PFSK-1 (cell line): ENCODE measurements around the gene IRX2.

ENCODE experiments used
- FOXP2 ChIP-seq: optimal IDR thresholded peaks from 2 replicates; pipeline ENCODE3; 2011; ENCODE audit warnings: borderline replicate concordance, control low read depth, inconsistent platforms; ENCODE audit not compliant: insufficient read depth; ENCODE audit errors: extremely low read length, extremely low read depth
- POLR2AphosphoS5 ChIP-seq: IDR thresholded peaks from 2 replicates; pipeline ENCODE4 v1.6.1; 2012; ENCODE audit warnings: low read depth, mild to moderate bottlenecking, control low read depth, low read length, moderate library complexity
- SIN3A ChIP-seq: IDR thresholded peaks from 2 replicates; pipeline ENCODE4 v1.6.1; 2012; ENCODE audit warnings: mild to moderate bottlenecking, low read length, moderate library complexity, borderline replicate concordance; ENCODE audit not compliant: insufficient read depth
- TAF1 ChIP-seq: IDR thresholded peaks from 2 replicates; pipeline ENCODE4 v1.6.1; 2012; ENCODE audit warnings: low read length, control low read depth, borderline replicate concordance; ENCODE audit not compliant: insufficient read depth
- TF ChIP-seq, protein P1 (sequence below), 2 experiments: IDR thresholded peaks; 2 replicates each; pipeline versions ENCODE4 v1.6.1 to v1.8.0; 2011 to 2012; ENCODE audit warnings: low read depth in 2 of 2, low read length in 2 of 2, control low read depth in 1 of 2, inconsistent platforms in 1 of 2, mild to moderate bottlenecking in 1 of 2, moderate library complexity in 1 of 2; ENCODE audit not compliant: insufficient read depth in 1 of 2

Gene IRX2

DNA sequence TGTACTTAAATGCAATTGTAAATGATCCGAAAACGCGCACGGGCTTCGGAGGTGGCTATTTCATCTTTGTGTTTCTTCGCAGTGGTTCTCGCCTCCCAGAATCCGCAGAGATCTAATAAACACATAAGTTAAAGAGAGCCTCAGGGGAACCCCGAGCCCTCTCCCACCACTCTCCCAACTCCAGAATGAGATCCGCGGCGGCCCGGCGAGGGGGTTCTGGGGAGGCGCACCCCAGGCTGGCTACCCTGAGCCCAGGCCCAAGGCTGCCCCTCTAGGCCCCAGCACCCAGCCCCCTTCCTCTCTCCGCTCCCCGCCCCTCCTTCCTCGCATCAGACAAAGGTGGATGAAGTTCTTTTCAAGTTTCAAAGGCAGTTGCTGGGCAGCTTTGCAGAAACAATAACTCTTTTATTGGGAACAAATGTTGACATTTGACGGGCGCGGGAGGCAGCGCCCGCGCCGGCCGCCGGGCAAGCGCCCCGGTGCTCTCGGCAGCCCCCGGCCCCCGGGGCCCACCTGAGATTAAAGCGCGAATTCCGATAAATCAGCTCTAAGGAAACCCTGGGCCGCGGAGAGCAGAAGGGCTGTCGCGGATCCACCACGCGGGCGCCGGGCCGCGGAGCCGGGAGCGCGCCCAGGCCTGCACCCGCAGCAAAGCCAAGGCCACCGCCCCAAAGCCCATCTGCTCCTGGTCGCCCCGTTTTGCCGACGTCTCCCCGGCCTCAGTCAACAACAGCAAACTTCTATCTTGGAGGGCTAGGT, 8.4 kb downstream of the IRX2 start:
- TF ChIP-seq POLR2AphosphoS5 (no peak), TAF1 (no peak), SIN3A (no peak), FOXP2 (no peak)
- TF ChIP-seq, protein P1, sequence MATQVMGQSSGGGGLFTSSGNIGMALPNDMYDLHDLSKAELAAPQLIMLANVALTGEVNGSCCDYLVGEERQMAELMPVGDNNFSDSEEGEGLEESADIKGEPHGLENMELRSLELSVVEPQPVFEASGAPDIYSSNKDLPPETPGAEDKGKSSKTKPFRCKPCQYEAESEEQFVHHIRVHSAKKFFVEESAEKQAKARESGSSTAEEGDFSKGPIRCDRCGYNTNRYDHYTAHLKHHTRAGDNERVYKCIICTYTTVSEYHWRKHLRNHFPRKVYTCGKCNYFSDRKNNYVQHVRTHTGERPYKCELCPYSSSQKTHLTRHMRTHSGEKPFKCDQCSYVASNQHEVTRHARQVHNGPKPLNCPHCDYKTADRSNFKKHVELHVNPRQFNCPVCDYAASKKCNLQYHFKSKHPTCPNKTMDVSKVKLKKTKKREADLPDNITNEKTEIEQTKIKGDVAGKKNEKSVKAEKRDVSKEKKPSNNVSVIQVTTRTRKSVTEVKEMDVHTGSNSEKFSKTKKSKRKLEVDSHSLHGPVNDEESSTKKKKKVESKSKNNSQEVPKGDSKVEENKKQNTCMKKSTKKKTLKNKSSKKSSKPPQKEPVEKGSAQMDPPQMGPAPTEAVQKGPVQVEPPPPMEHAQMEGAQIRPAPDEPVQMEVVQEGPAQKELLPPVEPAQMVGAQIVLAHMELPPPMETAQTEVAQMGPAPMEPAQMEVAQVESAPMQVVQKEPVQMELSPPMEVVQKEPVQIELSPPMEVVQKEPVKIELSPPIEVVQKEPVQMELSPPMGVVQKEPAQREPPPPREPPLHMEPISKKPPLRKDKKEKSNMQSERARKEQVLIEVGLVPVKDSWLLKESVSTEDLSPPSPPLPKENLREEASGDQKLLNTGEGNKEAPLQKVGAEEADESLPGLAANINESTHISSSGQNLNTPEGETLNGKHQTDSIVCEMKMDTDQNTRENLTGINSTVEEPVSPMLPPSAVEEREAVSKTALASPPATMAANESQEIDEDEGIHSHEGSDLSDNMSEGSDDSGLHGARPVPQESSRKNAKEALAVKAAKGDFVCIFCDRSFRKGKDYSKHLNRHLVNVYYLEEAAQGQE (IDR thresholded peaks at IDR 0.05; ENCODE audit: insufficient read depth in 1 of 2, low read depth in 2 of 2, low read length in 2 of 2): no peak

DNA sequence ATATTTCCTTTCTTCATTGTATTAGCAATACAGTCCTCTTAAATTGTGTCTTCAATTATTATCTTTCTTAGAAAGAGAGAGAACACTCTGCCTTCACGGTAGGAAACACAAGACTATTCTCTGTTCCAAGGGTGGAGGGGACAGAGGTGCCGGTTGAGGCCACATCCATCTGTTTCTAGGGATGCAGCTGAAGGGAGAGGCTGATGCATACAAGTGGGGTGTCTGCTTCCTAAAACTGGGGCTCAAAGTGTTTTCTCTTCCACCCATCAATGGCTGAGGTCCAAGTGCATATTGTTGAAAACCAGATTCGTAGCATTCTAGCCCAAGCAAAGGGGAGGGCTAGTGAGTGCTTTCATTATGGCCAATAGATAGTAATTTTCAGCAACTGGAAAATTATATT, 9.5 kb downstream of the IRX2 start:
- TF ChIP-seq SIN3A: no peak
- TF ChIP-seq, protein P1 (IDR thresholded peaks at IDR 0.05; ENCODE audit: insufficient read depth in 1 of 2, low read depth in 2 of 2, low read length in 2 of 2): no peak
- TF ChIP-seq FOXP2: no peak
- TF ChIP-seq POLR2AphosphoS5: no peak
- no peak for TF ChIP-seq TAF1

DNA sequence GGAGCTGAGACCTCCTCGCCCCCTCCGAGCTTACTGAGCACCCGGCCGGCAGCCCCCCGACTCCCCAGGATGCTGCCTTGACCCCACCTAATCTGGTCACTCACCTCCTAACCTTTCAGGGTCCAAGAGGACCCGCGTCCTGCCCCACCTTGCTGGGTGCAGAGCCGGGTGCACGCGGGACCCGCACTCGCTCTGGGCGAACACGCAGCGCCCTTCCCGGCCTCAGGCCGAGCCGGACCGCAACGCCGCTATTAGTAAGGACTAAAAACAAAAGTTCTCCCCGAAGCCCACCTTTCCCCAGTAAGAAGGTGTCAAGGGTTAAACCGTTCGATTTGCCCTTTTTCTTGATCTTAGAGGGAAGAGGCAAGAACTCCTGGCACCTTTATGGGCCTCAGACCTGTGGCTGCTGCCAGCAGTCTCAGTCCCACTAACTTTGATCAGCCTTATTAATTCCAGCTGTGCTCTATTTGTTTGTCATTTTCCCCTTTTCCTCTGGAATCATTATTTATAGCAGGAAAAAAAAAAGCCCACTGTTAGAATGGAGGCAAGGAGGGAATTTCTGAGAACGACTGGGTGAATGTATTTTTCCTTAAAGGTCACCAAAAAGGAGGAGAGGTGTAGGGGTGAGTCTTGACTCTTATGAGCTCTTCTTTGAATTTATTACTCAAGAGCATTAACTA, 10.5 kb downstream of the IRX2 start:
- TF ChIP-seq, protein P1 (IDR thresholded peaks at IDR 0.05; ENCODE audit: insufficient read depth in 1 of 2, low read depth in 2 of 2, low read length in 2 of 2): no peak
- TF ChIP-seq TAF1: no peak
- no peak for TF ChIP-seq FOXP2
- TF ChIP-seq SIN3A: no peak
- no peak; the same call in 1 of the 2 replicates for TF ChIP-seq POLR2AphosphoS5

DNA sequence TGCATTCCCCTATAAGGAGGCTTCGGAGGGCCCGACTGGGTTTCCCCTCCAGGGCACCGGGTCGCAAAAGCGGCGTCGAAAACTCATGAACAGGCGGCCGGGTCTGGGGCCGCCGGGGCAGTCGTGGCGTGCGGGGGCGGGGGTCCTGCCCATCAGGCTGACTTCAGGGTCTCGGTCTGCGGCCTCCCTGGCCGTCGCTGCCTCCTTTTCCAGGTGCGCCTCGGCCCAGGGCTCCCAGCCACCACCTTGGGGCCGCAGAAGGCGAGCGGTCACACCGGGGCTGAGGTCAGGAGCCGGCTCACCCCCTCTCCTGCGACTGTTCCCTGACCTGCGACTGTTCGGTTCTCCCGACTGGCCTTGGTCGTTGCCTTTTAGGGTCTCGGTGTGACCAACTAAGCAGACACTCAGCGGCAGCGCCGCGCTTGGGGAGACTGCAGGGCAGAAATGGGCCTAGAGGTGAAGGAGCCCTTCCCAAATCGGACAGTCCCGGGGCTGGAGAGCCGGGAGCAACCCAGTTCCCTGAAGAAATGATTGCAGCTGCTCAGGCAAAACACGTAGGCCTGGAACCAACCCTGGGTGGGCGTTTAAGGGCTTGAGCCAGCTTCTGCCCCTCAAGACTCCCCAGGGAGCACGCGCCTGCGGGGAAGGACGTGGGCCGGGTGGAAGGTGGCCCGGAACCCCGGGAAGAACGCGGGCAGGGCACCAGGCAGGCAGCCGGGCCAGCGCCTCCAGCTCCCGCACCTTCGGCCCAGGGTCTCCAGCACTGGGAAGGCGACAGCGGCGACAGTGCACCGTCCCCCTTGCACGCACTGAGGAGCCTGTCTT, 11.2 kb downstream of the IRX2 start:
- TF ChIP-seq FOXP2 (no peak), POLR2AphosphoS5 (no peak), TAF1 (no peak), SIN3A (no peak)
- TF ChIP-seq, protein P1 (IDR thresholded peaks at IDR 0.05; ENCODE audit: insufficient read depth in 1 of 2, low read depth in 2 of 2, low read length in 2 of 2): no peak
